ENCODE data around the gene KRT23. TPM values are rescaled to one million over a fixed set of nuclear protein-coding genes. Genes with fewer than 3 reads are reported as not detected.

KRT23 gene
- total RNA-seq, 6 experiments from 2014 or later, result 0.14 TPM; not detected in 5

- TF ChIP-seq CTCF (IDR thresholded peaks at IDR 0.05), result no peak
- H3K27ac Mint-ChIP-seq, result no peak overlapping the region
- no peak overlapping the region for H3K4me3 Mint-ChIP-seq
- DNase-seq, result no peak
- no peaks in the 10 kb centered on the region for H3K36me3 Mint-ChIP-seq (ENCODE audit: low read depth)
- no peaks in the 10 kb centered on the region for H3K4me1 Mint-ChIP-seq (ENCODE audit: low read depth)
- no peaks in the 10 kb centered on the region for H3K27me3 Mint-ChIP-seq (ENCODE audit: insufficient read depth)
- no peaks in the 10 kb centered on the region for H3K9me3 Mint-ChIP-seq
These were observed 42.7 kb upstream of the KRT23 start for GRCh38 chr17:40980117-40980516.

- DNase-seq, result no peak
- Mint-ChIP-seq H3K27ac (no peak overlapping the region), H3K4me3 (no peak overlapping the region), H3K9me3 (no peaks in the 10 kb centered on the region), H3K27me3 (ENCODE audit: insufficient read depth) (no peaks in the 10 kb centered on the region), H3K36me3 (ENCODE audit: low read depth) (no peaks in the 10 kb centered on the region), H3K4me1 (ENCODE audit: low read depth) (no peaks in the 10 kb centered on the region)
- TF ChIP-seq CTCF (IDR thresholded peaks at IDR 0.05), result no peak
These were observed 41.2 kb upstream of the KRT23 start for GRCh38 chr17:40978575-40979151.

GRCh38 chr17:40975516-40975915 lies 38.1 kb upstream of the KRT23 start:
- no peaks in the 10 kb centered on the region for H3K4me1 Mint-ChIP-seq (ENCODE audit: low read depth)
- H3K4me3 Mint-ChIP-seq, result no peak overlapping the region
- no peaks in the 10 kb centered on the region for H3K9me3 Mint-ChIP-seq
- no peaks in the 10 kb centered on the region for H3K36me3 Mint-ChIP-seq (ENCODE audit: low read depth)
- H3K27ac Mint-ChIP-seq, result no peak overlapping the region
- H3K27me3 Mint-ChIP-seq (ENCODE audit: insufficient read depth), result no peaks in the 10 kb centered on the region
- no peak for DNase-seq
- TF ChIP-seq CTCF (IDR thresholded peaks at IDR 0.05), result no peak

- no peak for TF ChIP-seq CTCF (IDR thresholded peaks at IDR 0.05)
- Mint-ChIP-seq H3K27me3 (ENCODE audit: insufficient read depth) (no peaks in the 10 kb centered on the region), H3K36me3 (ENCODE audit: low read depth) (no peaks in the 10 kb centered on the region), H3K4me3 (no peak overlapping the region), H3K9me3 (no peaks in the 10 kb centered on the region), H3K27ac (no peak overlapping the region), H3K4me1 (ENCODE audit: low read depth) (no peaks in the 10 kb centered on the region)
- no peak for DNase-seq
These were observed 36.9 kb upstream of the KRT23 start for GRCh38 chr17:40974366-40974765.

- no peak for TF ChIP-seq CTCF (IDR thresholded peaks at IDR 0.05)
- Mint-ChIP-seq H3K27ac (no peak overlapping the region), H3K9me3 (peaks cover 22% of the 10 kb centered on the region), H3K4me1 (ENCODE audit: low read depth) (peaks cover 8% of the 10 kb centered on the region), H3K36me3 (ENCODE audit: low read depth) (peaks cover 22% of the 10 kb centered on the region), H3K4me3 (no peak overlapping the region), H3K27me3 (ENCODE audit: insufficient read depth) (no peaks in the 10 kb centered on the region)
- DNase-seq, result no peak
These were observed 30.1 kb upstream of the KRT23 start for GRCh38 chr17:40967582-40967981.

GRCh38 chr17:40966848-40967247 lies 29.4 kb upstream of the KRT23 start, which contains the start of gene KRT39:
KRT39 (minus strand) TSS chr17:40966948; CDS start chr17:40966856, 92 bp downstream.
- H3K4me1 Mint-ChIP-seq (ENCODE audit: low read depth), result peaks cover 11% of the 10 kb centered on the region
- no peak for DNase-seq
- peaks cover 22% of the 10 kb centered on the region for H3K36me3 Mint-ChIP-seq (ENCODE audit: low read depth)
- no peaks in the 10 kb centered on the region for H3K27me3 Mint-ChIP-seq (ENCODE audit: insufficient read depth)
- peaks cover 22% of the 10 kb centered on the region for H3K9me3 Mint-ChIP-seq
- TF ChIP-seq CTCF (IDR thresholded peaks at IDR 0.05), result no peak
- no peak within 1 kb of the TSS for H3K27ac Mint-ChIP-seq
- H3K4me3 Mint-ChIP-seq, result no peak within 1 kb of the TSS
